GM12874 (cell line): Measurements from ENCODE around the gene TAF10.

ENCODE experiments used
- CTCF ChIP-seq: IDR thresholded peaks from 2 replicates; pipeline ENCODE4 v1.5.1; 2011; ENCODE audit warnings: low read depth, mild to moderate bottlenecking, control low read depth, low read length, moderate library complexity; ENCODE audit not compliant: insufficient read depth

The TAF10 gene

GRCh38 chr11:6616596-6617250 lies 4.7 kb upstream of the TAF10 start:
- TF ChIP-seq CTCF: no peak

- no peak for TF ChIP-seq CTCF
Observed at GRCh38 chr11:6615882-6616585, 4.0 kb upstream of the TAF10 start.

- TF ChIP-seq CTCF: no peak
Observed at GRCh38 chr11:6615046-6615445, 3.0 kb upstream of the TAF10 start.

DNA sequence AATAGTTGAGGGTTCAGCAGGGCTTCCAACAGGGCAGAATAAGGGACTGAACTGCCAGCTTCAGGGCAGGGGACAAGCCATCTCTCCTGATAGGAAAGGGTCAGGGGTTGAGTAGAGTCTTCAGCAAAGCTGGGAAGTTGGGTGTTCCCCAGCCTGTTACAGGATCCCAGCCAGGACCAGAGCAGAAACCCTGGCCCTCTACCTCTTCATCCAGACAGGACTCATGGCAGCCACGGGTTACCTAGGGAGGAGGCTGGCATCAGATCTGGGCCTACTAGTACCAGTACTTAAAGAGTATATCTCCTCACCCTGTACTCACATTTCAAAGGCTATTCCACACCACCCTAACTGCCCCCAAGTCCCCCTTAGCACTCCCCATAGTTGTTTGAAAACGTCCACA lies 2.4 kb upstream of the TAF10 start:
- TF ChIP-seq CTCF: no peak

DNA sequence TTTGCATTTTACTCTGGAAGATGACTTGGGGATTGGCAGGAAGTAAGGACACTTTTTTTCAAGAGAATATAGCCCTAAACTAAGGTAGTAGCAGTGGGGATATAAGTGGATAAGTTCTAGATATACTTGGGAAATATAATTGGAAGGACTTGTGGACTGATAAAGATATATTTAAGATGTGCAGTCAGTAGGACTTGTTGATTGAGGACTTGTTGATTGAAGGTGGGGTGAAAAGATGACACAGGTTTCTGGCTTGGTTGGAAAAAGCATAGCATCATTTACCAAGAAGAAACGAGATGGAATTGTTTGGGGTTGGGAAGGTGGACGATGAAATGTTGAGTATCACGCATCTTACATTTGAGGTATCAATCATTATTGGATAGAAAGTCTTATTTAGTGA lies 1.5 kb upstream of the TAF10 start:
- no peak for TF ChIP-seq CTCF

- TF ChIP-seq CTCF: no peak
Observed at GRCh38 chr11:6611963-6612212, 128 bp downstream of the TAF10 start.

- TF ChIP-seq CTCF: no peak
Observed at GRCh38 chr11:6611092-6611962, 689 bp downstream of the TAF10 start.
